Measurements from ENCODE around the gene SLC38A7.
A peak's percentile ranks its signal among the peaks of the same experiment; 100 is the strongest.

SLC38A7 gene

DNA sequence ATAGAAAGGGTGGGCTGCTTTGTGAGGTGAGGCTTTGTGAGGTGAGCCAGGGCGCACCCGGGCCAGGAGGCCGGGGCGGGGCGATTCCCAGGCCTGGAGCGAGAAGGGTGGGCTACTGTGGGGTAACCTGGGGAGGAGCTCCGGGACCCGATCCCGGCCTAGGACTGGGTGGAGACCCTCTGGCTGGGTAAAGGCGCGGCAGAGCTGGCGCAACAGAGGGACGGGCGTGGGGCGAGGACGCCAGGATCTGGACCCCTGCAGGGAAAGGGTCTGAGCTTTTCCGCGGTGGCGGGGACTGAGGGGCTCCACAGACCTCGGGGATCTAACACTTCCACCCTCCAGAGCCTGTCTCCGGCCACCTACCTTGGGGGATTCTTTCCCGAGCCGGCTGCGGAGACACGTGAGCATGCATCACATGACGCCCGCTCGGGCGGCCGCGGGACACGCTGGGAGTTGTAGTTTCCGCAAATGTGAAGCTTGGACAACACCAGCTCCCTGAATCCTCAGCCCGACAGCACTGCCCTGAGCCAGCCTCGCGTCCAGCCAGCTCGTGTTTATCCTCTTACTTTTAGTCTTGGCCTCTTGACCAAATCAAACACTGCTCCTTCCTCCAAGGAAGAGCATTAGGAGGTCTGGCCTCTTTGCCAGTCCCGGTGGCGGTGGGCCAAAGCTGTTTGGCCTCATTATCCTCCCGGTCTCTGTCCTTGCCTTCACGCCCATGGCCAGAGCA, at the start of gene SLC38A7:
SLC38A7 (minus strand) TSS at position 417 of the 730 bp plus-strand sequence. CDS start 4,644 bp downstream, outside the sequence.
- peak within 1 kb of the TSS; percentile 80 to 99 for H3K4me3 ChIP-seq (replicated peaks in 1 of 2; ENCODE audit: low read depth in 2 of 2, low read length in 2 of 2)
- TF ChIP-seq, protein P1, sequence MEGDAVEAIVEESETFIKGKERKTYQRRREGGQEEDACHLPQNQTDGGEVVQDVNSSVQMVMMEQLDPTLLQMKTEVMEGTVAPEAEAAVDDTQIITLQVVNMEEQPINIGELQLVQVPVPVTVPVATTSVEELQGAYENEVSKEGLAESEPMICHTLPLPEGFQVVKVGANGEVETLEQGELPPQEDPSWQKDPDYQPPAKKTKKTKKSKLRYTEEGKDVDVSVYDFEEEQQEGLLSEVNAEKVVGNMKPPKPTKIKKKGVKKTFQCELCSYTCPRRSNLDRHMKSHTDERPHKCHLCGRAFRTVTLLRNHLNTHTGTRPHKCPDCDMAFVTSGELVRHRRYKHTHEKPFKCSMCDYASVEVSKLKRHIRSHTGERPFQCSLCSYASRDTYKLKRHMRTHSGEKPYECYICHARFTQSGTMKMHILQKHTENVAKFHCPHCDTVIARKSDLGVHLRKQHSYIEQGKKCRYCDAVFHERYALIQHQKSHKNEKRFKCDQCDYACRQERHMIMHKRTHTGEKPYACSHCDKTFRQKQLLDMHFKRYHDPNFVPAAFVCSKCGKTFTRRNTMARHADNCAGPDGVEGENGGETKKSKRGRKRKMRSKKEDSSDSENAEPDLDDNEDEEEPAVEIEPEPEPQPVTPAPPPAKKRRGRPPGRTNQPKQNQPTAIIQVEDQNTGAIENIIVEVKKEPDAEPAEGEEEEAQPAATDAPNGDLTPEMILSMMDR (IDR thresholded peaks at IDR 0.05; ENCODE audit: low read depth, low read length) = no peak
- DNase-seq (ENCODE audit: low read depth in 2 of 2) = peak; percentile 85 to 87

DNA sequence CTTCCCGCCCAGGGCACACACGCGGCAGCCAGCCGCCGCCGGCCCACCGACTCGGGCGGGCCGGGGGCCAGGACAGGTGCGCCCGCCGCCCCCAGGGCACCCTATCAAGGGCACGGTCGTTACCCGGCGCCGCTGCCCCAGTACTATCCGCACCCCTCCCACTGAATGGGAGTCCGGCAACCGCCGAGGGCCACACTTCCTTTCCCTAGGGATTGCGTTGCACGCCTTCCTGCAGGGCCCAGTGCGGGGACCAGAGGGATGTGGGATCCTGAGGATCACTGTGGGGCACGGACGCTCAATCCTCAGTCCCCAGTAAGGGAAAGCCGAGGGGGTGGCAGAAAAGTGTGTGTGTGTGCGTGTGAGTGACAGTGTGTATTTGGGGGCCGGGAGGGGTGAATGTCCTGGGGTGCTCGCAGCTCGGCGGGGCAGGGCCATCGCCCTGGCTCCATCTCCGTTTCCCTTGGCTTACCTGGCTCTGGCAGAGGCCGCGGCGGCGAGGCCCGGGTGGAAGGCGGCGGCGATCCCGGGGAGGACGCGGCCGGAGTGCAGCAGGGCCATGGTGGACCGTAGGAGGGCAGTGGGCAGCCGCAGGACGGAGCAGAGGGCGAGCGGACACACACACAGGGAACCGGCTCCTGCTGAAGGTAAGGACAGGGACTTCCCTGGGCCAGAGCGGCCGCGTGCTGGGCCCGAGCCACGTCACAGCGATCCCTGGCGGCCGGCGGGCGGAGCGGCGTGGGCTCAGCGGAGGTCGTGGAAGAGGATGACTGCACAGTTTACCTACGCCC, 49.3 kb upstream of the SLC38A7 start, which contains the start of gene GOT2:
GOT2 (minus strand) TSS at position 646 of the 788 bp plus-strand sequence; CDS start at position 558, 88 bp downstream.
- TF ChIP-seq, protein P1 (IDR thresholded peaks at IDR 0.05; ENCODE audit: low read depth, low read length) = peak; percentile 53
- H3K4me3 ChIP-seq (replicated peaks in 1 of 2; ENCODE audit: low read depth in 2 of 2, low read length in 2 of 2) = peak within 1 kb of the TSS; percentile 93 to 94
- DNase-seq (ENCODE audit: low read depth in 2 of 2) = peak; percentile 88 to 90

GRCh38 chr16:58733248-58733670, 48.7 kb upstream of the SLC38A7 start:
- peak overlapping the region; percentile 93 to 94 for H3K4me3 ChIP-seq (replicated peaks in 1 of 2; ENCODE audit: low read depth in 2 of 2, low read length in 2 of 2)
- DNase-seq (ENCODE audit: low read depth in 2 of 2) = peak; percentile 9 to 32
- TF ChIP-seq, protein P1 (IDR thresholded peaks at IDR 0.05; ENCODE audit: low read depth, low read length) = no peak

DNA sequence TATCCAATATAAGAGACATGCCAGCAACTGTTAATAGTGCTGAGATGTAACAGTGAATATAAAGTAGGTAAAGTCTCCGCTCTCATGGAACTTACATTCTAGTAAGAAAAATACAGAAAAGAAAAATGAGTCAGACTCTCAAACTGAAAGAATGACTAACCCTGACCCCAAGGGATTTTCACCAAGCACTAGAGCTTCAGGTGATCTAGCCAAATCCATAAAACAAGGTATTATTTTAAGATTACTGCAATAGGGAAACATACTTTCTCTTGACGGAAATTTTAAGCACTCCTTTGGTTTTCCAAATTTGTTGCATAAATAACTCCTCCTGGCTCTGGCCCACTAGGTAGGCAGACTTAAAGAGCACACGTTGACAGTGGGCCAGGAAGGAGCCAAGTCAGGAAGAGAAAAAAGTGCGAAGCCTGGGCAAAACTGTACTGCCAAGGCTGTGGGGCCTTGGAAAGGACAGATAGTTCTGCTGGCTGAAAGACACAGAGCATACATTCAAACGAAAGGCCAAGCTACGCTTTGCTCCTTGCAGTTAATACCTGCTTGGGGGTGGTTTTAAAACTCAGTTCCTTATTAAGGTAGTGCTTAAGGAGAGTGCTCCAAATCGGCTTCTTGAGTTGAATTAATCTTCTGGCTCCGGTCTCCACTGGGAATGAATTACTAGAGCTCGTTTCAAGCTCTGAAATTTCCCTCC, 48.1 kb upstream of the SLC38A7 start:
- TF ChIP-seq, protein P1 (IDR thresholded peaks at IDR 0.05; ENCODE audit: low read depth, low read length) = no peak
- DNase-seq (ENCODE audit: low read depth in 2 of 2) = peak; percentile 36 to 85
- H3K4me3 ChIP-seq (replicated peaks in 1 of 2; ENCODE audit: low read depth in 2 of 2, low read length in 2 of 2) = peak overlapping the region; percentile 93 to 94

GRCh38 chr16:58730724-58731370, 46.3 kb upstream of the SLC38A7 start:
- DNase-seq (ENCODE audit: low read depth in 2 of 2) = no peak
- no peak overlapping the region for H3K4me3 ChIP-seq (replicated peaks in 1 of 2; ENCODE audit: low read depth in 2 of 2, low read length in 2 of 2)
- TF ChIP-seq, protein P1 (IDR thresholded peaks at IDR 0.05; ENCODE audit: low read depth, low read length) = no peak

All from cardiac fibroblast (primary cell).